ENCODE results near the gene GFY. TPM values are rescaled to one million over a fixed set of nuclear protein-coding genes. Genes with fewer than 3 reads are reported as not detected.
"Not testable (repeated sequence)": the region's sequence is repeated elsewhere in the genome, so short reads cannot be mapped to it uniquely, and the experiment has no call there.

GFY gene
- polyA plus RNA-seq, 3 donors from 2014 or later: not detected

- Mint-ChIP-seq H3K9me3 (peaks cover 0 to 3% (median 0%) of the 10 kb centered on the region in 6 donors), H3K4me3 (no peak overlapping the region), H3K36me3 (peaks cover 0 to 5% (median 3%) of the 10 kb centered on the region in 3 donors)
Measured at GRCh38 chr19:49437231-49437630, 12.0 kb downstream of the GFY start.

GRCh38 chr19:49438261-49438660 lies 13.1 kb downstream of the GFY start:
- no peak for DNase-seq
- Mint-ChIP-seq H3K4me1 (peaks cover 29 to 35% of the 10 kb centered on the region in 2 donors), H3K4me3 (no peak overlapping the region), H3K9me3 (peaks cover 0 to 3% (median 0%) of the 10 kb centered on the region in 6 donors), H3K27me3 (ENCODE audit: low read depth in 3 of 3) (peaks cover 39 to 54% (median 42%) of the 10 kb centered on the region in 3 donors), H3K36me3 (peaks cover 0 to 5% (median 3%) of the 10 kb centered on the region in 3 donors), H3K27ac (peak overlapping the region in 1 of 6 donors; percentile 5)

More at GRCh38 chr19:49437231-49437630, 12.0 kb downstream of the GFY start:
- DNase-seq: no peak
- Mint-ChIP-seq H3K27ac (no peak overlapping the region), H3K27me3 (ENCODE audit: low read depth in 3 of 3) (peaks cover 43 to 56% (median 47%) of the 10 kb centered on the region in 3 donors), H3K4me1 (peaks cover 27 to 30% of the 10 kb centered on the region in 2 donors)

DNA sequence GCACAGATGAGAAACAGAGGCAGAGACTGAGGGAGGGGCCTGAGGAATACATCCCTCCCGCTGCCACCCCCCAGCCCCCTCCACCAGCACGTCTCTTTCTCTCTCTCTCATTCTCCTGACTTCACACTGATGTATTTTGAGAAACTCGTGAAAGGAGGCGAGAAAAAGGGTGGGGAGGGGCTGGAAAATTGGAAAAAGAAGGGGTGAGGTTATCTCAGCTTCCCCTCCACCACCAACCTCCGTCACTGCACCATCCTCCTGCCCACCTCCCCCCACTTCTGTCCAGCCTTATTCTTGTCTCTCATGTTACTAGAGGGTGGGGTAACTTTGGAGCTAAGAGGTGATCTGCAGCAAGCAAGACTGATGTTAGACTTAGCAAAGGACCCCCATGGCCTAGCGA lies 14.6 kb downstream of the GFY start:
- peaks cover 38 to 49% (median 42%) of the 10 kb centered on the region in 3 donors for H3K27me3 Mint-ChIP-seq (ENCODE audit: low read depth in 3 of 3)
- H3K9me3 Mint-ChIP-seq: peaks cover 0 to 3% (median 0%) of the 10 kb centered on the region in 6 donors
- H3K27ac Mint-ChIP-seq: no peak overlapping the region
- no peak overlapping the region for H3K4me3 Mint-ChIP-seq
- DNase-seq: no peak
- H3K4me1 Mint-ChIP-seq: peaks cover 36 to 41% of the 10 kb centered on the region in 2 donors
- peaks cover 0 to 5% (median 3%) of the 10 kb centered on the region in 3 donors for H3K36me3 Mint-ChIP-seq

DNA sequence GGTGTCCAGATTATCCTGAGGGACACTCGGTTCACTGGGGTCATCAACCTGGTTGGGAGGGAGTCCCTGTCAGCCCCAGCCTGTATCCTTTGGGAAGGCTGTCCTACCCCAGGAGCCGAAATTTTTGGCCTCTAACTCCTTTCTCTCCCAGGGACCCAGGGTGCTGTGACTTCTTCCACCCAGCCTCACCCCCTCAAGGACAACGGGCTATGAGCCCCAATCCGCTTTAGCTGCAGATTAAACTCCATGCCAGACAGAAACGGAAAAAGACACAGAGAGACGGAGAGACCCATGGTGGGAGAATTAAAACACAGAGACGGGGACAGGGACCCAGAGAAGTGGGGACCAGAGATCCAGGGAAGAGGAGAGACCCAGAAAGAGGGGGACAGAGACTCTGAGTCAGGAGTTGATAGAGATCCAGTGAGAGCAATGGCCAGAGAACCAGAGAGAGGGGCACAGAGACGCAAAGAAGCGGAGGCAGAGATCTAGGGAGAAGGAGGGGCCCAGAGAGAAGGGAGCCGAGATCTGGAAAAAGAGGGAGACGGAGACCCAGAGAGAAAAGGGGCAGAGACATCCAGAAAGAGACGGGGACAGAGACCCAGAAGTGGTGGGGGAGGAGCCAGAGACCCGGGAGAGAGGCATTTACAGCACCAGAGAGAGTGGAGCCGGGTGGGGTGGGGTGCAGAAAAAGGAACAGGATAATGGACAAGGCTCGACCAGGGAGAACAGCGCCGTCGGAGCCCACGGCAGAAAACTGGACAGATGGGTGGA lies 15.4 kb downstream of the GFY start:
- peak overlapping the region in 3 of 6 donors; percentile 23 to 80 (median 47) for H3K27ac Mint-ChIP-seq
- peak overlapping the region; percentile 30 to 72 (median 61) for H3K4me3 Mint-ChIP-seq
- H3K4me1 Mint-ChIP-seq: peaks cover 36 to 41% of the 10 kb centered on the region in 2 donors
- no peak for DNase-seq
- peaks cover 0 to 5% (median 3%) of the 10 kb centered on the region in 3 donors for H3K36me3 Mint-ChIP-seq
- peaks cover 35 to 45% (median 36%) of the 10 kb centered on the region in 3 donors for H3K27me3 Mint-ChIP-seq (ENCODE audit: low read depth in 3 of 3)
- peaks cover 0 to 3% (median 0%) of the 10 kb centered on the region in 6 donors for H3K9me3 Mint-ChIP-seq

DNA sequence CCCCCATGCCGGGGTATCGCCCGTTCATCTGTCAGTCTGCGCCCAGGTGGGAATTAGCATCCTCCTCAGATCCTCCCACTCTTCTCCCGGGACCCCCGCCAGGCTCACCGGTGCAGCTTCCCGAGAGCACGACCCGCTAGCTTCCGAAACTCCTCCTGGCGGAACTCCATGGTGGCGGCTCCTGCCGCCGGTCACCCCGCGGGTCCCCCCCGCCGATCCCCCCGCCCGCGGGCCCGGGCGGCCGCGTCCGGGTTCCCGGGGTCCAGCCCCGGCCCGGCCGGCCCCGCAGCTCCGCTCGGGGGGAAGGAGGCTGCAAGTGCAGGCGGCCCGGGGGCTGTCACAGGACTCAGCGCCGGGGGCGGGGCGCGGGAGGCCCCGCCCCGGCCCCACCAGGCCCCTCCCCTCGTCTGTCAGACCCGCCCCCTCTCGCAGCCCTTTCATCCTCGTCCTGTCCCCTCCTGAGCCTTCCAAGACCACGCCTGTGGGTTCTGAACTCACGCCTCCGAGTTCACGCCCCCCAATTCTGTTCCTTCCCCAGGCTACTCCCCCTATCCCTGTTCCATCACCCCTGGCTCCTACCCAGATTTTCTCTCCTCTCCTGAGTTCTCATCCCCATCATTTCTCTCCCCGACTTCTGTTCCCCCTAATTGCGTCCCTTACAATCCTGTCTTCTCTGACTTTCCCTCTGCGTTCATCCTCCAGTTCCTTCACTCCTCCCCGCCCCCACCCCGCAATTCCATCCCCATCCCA lies 16.2 kb downstream of the GFY start, which contains the start of gene SLC17A7:
Gene SLC17A7, minus strand, starts transcription at position 318 of the 750 bp plus-strand sequence. Its CDS starts 148 bp downstream, at position 170.
- Mint-ChIP-seq H3K27me3 (ENCODE audit: low read depth in 3 of 3) (peaks cover 32 to 40% (median 32%) of the 10 kb centered on the region in 3 donors), H3K27ac (peak within 1 kb of the TSS in 4 of 6 donors; percentile 23 to 88 (median 66)), H3K4me3 (peak within 1 kb of the TSS; percentile 79 to 85 (median 84)), H3K9me3 (peaks cover 0 to 3% (median 0%) of the 10 kb centered on the region in 6 donors), H3K4me1 (peaks cover 32 to 35% of the 10 kb centered on the region in 2 donors), H3K36me3 (peaks cover 0 to 5% (median 3%) of the 10 kb centered on the region in 3 donors)
- DNase-seq: no peak

- Mint-ChIP-seq H3K27ac (peak overlapping the region in 2 of 6 donors; percentile 51 to 88), H3K9me3 (peaks cover 0 to 3% (median 0%) of the 10 kb centered on the region in 6 donors), H3K4me3 (peak overlapping the region; percentile 79 to 85 (median 84))
Measured at GRCh38 chr19:49441960-49442350, 16.8 kb downstream of the GFY start.

GRCh38 chr19:49442354-49442753 lies 17.2 kb downstream of the GFY start:
- DNase-seq: no peak

More at GRCh38 chr19:49441960-49442350, 16.8 kb downstream of the GFY start:
- Mint-ChIP-seq H3K4me1 (peaks cover 30 to 34% of the 10 kb centered on the region in 2 donors), H3K36me3 (peaks cover 0 to 5% (median 3%) of the 10 kb centered on the region in 3 donors), H3K27me3 (ENCODE audit: low read depth in 3 of 3) (peaks cover 31 to 40% (median 32%) of the 10 kb centered on the region in 3 donors)
- DNase-seq: no peak

GRCh38 chr19:49442771-49443365 lies 17.7 kb downstream of the GFY start:
- H3K4me3 Mint-ChIP-seq: peak overlapping the region; percentile 79 to 85 (median 84)
- peaks cover 30 to 34% of the 10 kb centered on the region in 2 donors for H3K4me1 Mint-ChIP-seq
- peaks cover 0 to 3% (median 0%) of the 10 kb centered on the region in 6 donors for H3K9me3 Mint-ChIP-seq
- peaks cover 27 to 33% (median 28%) of the 10 kb centered on the region in 3 donors for H3K27me3 Mint-ChIP-seq (ENCODE audit: low read depth in 3 of 3)
- H3K27ac Mint-ChIP-seq: peak overlapping the region in 3 of 6 donors; percentile 51 to 88 (median 88)
- DNase-seq: no peak
- H3K36me3 Mint-ChIP-seq: peaks cover 0 to 5% (median 3%) of the 10 kb centered on the region in 3 donors

More at GRCh38 chr19:49442354-49442753, 17.2 kb downstream of the GFY start:
- peaks cover 0 to 5% (median 3%) of the 10 kb centered on the region in 3 donors for H3K36me3 Mint-ChIP-seq
- peak overlapping the region; percentile 79 to 85 (median 84) for H3K4me3 Mint-ChIP-seq
- peak overlapping the region in 3 of 6 donors; percentile 51 to 88 (median 53) for H3K27ac Mint-ChIP-seq
- peaks cover 30 to 34% of the 10 kb centered on the region in 2 donors for H3K4me1 Mint-ChIP-seq
- H3K27me3 Mint-ChIP-seq (ENCODE audit: low read depth in 3 of 3): peaks cover 28 to 38% (median 32%) of the 10 kb centered on the region in 3 donors
- H3K9me3 Mint-ChIP-seq: peaks cover 0 to 3% (median 0%) of the 10 kb centered on the region in 6 donors

DNA sequence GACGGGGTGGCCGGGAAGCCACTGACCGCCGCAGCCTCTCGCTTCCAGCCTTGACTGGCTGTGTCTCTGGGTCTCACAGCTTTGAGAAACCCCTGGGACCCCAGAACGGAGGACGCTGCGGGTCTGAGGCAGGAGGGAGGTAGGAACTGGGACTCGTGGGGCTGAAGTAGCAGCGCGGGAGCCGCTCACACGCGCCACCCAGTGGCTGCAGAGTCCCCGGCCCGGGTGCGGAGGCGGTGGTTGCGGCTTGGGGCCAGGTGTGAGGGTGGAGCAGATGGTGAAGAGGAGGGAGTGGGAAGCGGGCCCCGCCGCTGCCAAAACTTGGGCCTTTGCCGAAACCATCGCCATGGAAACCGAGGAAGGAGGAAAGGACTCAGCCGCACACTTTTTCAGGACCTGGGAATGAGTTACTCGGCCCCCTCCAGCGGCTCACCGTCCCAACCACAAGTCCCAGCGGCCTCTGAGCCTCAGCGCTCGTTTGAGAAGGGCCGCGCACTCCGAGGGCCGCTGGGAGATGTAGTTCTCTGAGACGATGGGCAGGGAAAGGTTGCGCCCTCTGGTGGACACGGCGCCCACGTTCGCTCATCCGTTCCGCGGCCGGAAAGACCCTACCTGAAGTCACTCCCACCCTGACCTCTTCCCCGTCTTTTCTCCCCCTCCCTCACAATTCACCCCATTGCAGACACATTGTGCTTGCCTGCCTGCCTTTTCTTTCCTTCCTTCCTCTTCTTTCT lies 18.3 kb downstream of the GFY start:
- peaks cover 5 to 10% (median 5%) of the 10 kb centered on the region in 3 donors for H3K36me3 Mint-ChIP-seq
- H3K27ac Mint-ChIP-seq: peak overlapping the region; percentile 69 to 92 (median 87)
- peaks cover 30 to 38% of the 10 kb centered on the region in 2 donors for H3K4me1 Mint-ChIP-seq
- peak overlapping the region; percentile 79 to 85 (median 84) for H3K4me3 Mint-ChIP-seq
- H3K9me3 Mint-ChIP-seq: peaks cover 0 to 3% (median 0%) of the 10 kb centered on the region in 6 donors
- H3K27me3 Mint-ChIP-seq (ENCODE audit: low read depth in 3 of 3): peaks cover 23 to 28% (median 24%) of the 10 kb centered on the region in 3 donors
- peak; percentile 92 to 93 (median 92) for DNase-seq

GRCh38 chr19:49444100-49444700 lies 19.0 kb downstream of the GFY start:
- Mint-ChIP-seq H3K36me3 (peaks cover 8 to 13% (median 8%) of the 10 kb centered on the region in 3 donors), H3K4me3 (peak overlapping the region; percentile 79 to 85 (median 84)), H3K4me1 (peaks cover 30 to 41% of the 10 kb centered on the region in 2 donors), H3K27ac (peak overlapping the region in 5 of 6 donors; percentile 85 to 92 (median 88)), H3K27me3 (ENCODE audit: low read depth in 3 of 3) (peaks cover 20 to 23% (median 23%) of the 10 kb centered on the region in 3 donors)
- H3K9me3 Mint-ChIP-seq, DNase-seq: not testable (repeated sequence)

- peak overlapping the region in 2 of 6 donors; percentile 20 to 68 for H3K27ac Mint-ChIP-seq
- DNase-seq: no peak
- H3K4me1 Mint-ChIP-seq: peaks cover 36 to 41% of the 10 kb centered on the region in 2 donors
- peaks cover 6 to 13% (median 11%) of the 10 kb centered on the region in 3 donors for H3K27me3 Mint-ChIP-seq (ENCODE audit: low read depth in 3 of 3)
- H3K9me3 Mint-ChIP-seq: no peaks in the 10 kb centered on the region
- H3K36me3 Mint-ChIP-seq: peaks cover 5 to 16% (median 12%) of the 10 kb centered on the region in 3 donors
- H3K4me3 Mint-ChIP-seq: no peak overlapping the region
Measured at GRCh38 chr19:49445997-49446396, 20.8 kb downstream of the GFY start.
